Tibial artery (tissue), 4 donors: Measurements from ENCODE around the gene GRK4.

Experiments used
- DNase-seq, 2 donors: peaks; one replicate each; pipeline ENCODE4 v3.0.0-alpha.2; 2019
- H3K27ac ChIP-seq, 2 donors: fragments of 200-600 bp; sonication (generic) in 1 of 2; 1 replicate in 1 of 2; 2 replicates in 1 of 2; pipeline ENCODE4 v1.5.1; 2018 to 2019; ENCODE audit warnings: mild to moderate bottlenecking in 1 of 2
- H3K27me3 ChIP-seq, 2 donors: fragments of 200-600 bp; sonication (generic) in 1 of 2; one replicate each; pipeline versions ENCODE4 v1.5.1 to v1.6.0; 2016 to 2019
- H3K36me3 ChIP-seq, 3 donors: fragments of 200-600 bp; sonication (generic) in 2 of 3; one replicate each; pipeline ENCODE4 v1.5.1; 2016 to 2019; ENCODE audit warnings: mild to moderate bottlenecking in 2 of 3
- H3K4me1 ChIP-seq, 4 donors: fragments of 200-600 bp; sonication (generic) in 2 of 4; 1 replicate in 3 of 4; 2 replicates in 1 of 4; pipeline ENCODE4 v1.5.1; 2016 to 2019
- H3K4me3 ChIP-seq, 2 donors: fragments of 200-600 bp; sonication (generic) in 1 of 2; 1 replicate in 1 of 2; 2 replicates in 1 of 2; pipeline ENCODE4 v1.5.1; 2018 to 2019; ENCODE audit warnings: mild to moderate bottlenecking in 2 of 2
- H3K9me3 ChIP-seq, 3 donors: fragments of 200-600 bp; sonication (generic) in 1 of 3; one replicate each; pipeline ENCODE4 v1.5.1; 2016 to 2019
- intact Hi-C: fragments of 100-400 bp; cut with DNase I; formaldehyde crosslinking; loops from one replicate; pipeline ENCODE4 v1.15.0; 2023; ENCODE audit warnings: low total_unique reads
- TF ChIP-seq, protein P1 (sequence below), 2 experiments: fragments of 200-600 bp in 1 of 2; fragments of 450-650 bp in 1 of 2; IDR thresholded peaks; one replicate each; pipeline ENCODE4 v1.5.1; 2017 to 2019; ENCODE audit warnings: antibody characterized with exemption in 2 of 2, mild to moderate bottlenecking in 1 of 2, moderate library complexity in 1 of 2

Gene GRK4

GRCh38 chr4:2961811-2962441 lies 1.4 kb upstream of the GRK4 start:
- TF ChIP-seq, protein P1, sequence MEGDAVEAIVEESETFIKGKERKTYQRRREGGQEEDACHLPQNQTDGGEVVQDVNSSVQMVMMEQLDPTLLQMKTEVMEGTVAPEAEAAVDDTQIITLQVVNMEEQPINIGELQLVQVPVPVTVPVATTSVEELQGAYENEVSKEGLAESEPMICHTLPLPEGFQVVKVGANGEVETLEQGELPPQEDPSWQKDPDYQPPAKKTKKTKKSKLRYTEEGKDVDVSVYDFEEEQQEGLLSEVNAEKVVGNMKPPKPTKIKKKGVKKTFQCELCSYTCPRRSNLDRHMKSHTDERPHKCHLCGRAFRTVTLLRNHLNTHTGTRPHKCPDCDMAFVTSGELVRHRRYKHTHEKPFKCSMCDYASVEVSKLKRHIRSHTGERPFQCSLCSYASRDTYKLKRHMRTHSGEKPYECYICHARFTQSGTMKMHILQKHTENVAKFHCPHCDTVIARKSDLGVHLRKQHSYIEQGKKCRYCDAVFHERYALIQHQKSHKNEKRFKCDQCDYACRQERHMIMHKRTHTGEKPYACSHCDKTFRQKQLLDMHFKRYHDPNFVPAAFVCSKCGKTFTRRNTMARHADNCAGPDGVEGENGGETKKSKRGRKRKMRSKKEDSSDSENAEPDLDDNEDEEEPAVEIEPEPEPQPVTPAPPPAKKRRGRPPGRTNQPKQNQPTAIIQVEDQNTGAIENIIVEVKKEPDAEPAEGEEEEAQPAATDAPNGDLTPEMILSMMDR (IDR thresholded peaks at IDR 0.05), result no peak
- H3K36me3 ChIP-seq, result peaks cover 6 to 14% (median 9%) of the 10 kb centered on the region in 3 donors
- peaks cover 3 to 36% (median 20%) of the 10 kb centered on the region in 4 donors for H3K4me1 ChIP-seq
- no peaks in the 10 kb centered on the region for H3K9me3 ChIP-seq
- DNase-seq, result no peak
- intact Hi-C loops, result loop anchor here (5.0 kb wide), 1 partner anchor 200 kb away; no protein-coding TSS in a partner anchor
- H3K27me3 ChIP-seq, result no peaks in the 10 kb centered on the region
- H3K4me3 ChIP-seq, result peak overlapping the region; percentile 80 to 82
- no peak overlapping the region for H3K27ac ChIP-seq

- no peaks in the 10 kb centered on the region for H3K27me3 ChIP-seq
- H3K36me3 ChIP-seq, result peaks cover 0 to 7% (median 1%) of the 10 kb centered on the region in 3 donors
- peaks cover 3 to 36% (median 20%) of the 10 kb centered on the region in 4 donors for H3K4me1 ChIP-seq
- peak overlapping the region; percentile 80 to 82 for H3K4me3 ChIP-seq
- no peaks in the 10 kb centered on the region for H3K9me3 ChIP-seq
- no peak for DNase-seq
- H3K27ac ChIP-seq, result peak overlapping the region; percentile 80 to 88
- TF ChIP-seq, protein P1 (IDR thresholded peaks at IDR 0.05), result no peak
- intact Hi-C loops, result loop anchor here (5.0 kb wide), 1 partner anchor 200 kb away; no protein-coding TSS in a partner anchor
Measured at GRCh38 chr4:2962614-2963174, 677 bp upstream of the GRK4 start.

GRCh38 chr4:2963966-2964471 lies 648 bp downstream of the GRK4 start:
- Histone ChIP-seq H3K4me1 (peaks cover 3 to 30% (median 20%) of the 10 kb centered on the region in 4 donors), H3K27me3 (no peaks in the 10 kb centered on the region), H3K9me3 (no peaks in the 10 kb centered on the region), H3K36me3 (no peaks in the 10 kb centered on the region), H3K27ac (peak overlapping the region; percentile 80 to 88), H3K4me3 (peak overlapping the region; percentile 80 to 82)
- intact Hi-C loops, result loop anchor here (5.0 kb wide), 1 partner anchor 202 kb away; no protein-coding TSS in a partner anchor
- peak; percentile 41 to 81 for DNase-seq
- TF ChIP-seq, protein P1 (IDR thresholded peaks at IDR 0.05), result no peak

GRCh38 chr4:2964706-2965258 lies 1.4 kb downstream of the GRK4 start:
- H3K36me3 ChIP-seq, result no peaks in the 10 kb centered on the region
- no peak for DNase-seq
- intact Hi-C loops, result loop anchor here (5.0 kb wide), 1 partner anchor 202 kb away; no protein-coding TSS in a partner anchor
- H3K4me1 ChIP-seq, result peaks cover 3 to 30% (median 20%) of the 10 kb centered on the region in 4 donors
- no peak overlapping the region for H3K27ac ChIP-seq
- no peaks in the 10 kb centered on the region for H3K27me3 ChIP-seq
- TF ChIP-seq, protein P1 (IDR thresholded peaks at IDR 0.05), result no peak
- H3K4me3 ChIP-seq, result peak overlapping the region; percentile 80 to 82
- no peaks in the 10 kb centered on the region for H3K9me3 ChIP-seq

GRCh38 chr4:2965262-2965661 lies 1.9 kb downstream of the GRK4 start:
- Histone ChIP-seq H3K4me1 (peaks cover 3 to 26% (median 18%) of the 10 kb centered on the region in 4 donors), H3K27ac (no peak overlapping the region), H3K4me3 (no peak overlapping the region), H3K36me3 (no peaks in the 10 kb centered on the region), H3K9me3 (no peaks in the 10 kb centered on the region), H3K27me3 (no peaks in the 10 kb centered on the region)
- intact Hi-C loops, result no loop called here
- DNase-seq, result no peak
- TF ChIP-seq, protein P1 (IDR thresholded peaks at IDR 0.05), result no peak
